ENCODE data around the gene AKR1B1. TPM values are rescaled to one million over a fixed set of nuclear protein-coding genes. Genes with fewer than 3 reads are reported as not detected.
A peak's percentile ranks its signal among the peaks of the same experiment; 100 is the strongest.

Gene AKR1B1
- total and polyA plus RNA-seq, 2 of the 13 experiments (the other 11 are each of a cell fraction or from before 2014, with no cell fraction given): 89.9 to 133 TPM

DNA sequence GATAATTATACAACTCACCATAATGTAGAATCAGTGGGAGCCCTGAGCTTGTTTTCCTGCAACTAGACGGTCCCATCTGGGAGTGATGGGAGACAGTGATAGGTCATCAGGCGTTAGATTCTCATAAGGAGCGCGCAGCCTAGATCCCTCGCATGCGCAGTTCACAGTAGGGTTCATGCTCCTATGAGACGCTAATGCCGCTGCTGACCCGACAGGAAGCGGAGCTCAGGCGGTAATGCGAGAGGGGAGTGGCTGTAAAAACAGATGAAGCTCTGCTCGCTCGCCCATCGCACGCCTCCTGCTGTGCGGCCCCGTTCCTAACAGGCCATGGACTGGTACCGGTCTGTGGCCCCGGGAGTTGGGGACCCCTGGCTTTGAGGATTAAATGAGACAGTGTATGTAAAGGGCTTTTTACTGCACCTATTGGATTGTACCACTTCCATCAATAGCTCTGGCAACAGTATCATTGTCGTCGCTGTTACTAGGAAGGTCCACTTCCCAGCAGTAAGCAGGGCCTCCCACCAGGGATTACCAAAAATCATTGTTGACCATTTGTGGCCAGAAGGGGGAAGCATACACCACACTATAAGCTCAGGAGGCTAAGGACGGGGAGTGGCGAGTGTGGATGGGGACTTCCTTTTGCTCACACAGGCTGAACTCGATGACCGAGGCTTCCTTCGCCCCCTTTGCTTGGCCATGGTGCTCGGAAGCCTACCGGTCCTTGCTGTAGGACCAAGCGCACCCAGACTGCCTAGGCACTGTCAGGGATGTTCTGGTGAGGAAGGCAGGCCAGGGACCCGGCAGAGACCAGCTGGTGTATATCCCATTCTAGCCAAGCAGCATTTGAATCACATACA, 26.4 kb downstream of the AKR1B1 start (continued):
- TF ChIP-seq IKZF5 (CRISPR knock-in tag; IDR thresholded peaks at IDR 0.05): peak; percentile 36; the same call in 1 of the 2 replicates
- TF ChIP-seq MED1 (CRISPR knock-in tag; IDR thresholded peaks at IDR 0.05): peak; percentile 42
- TF ChIP-seq RNF2 (conservative IDR thresholded peaks at IDR 0.05; ENCODE audit: low read depth): 0 out of 2 replicates have a peak, but pooled peaks have one; percentile 36
- no peak for TF ChIP-seq GABPA (IDR thresholded peaks at IDR 0.05; ENCODE audit: low read depth, low read length)
- TF ChIP-seq GABPA (CRISPR knock-in tag; IDR thresholded peaks at IDR 0.05; ENCODE audit: low read depth): peak; percentile 67
- peak; percentile 59; the same call in 1 of the 2 replicates for TF ChIP-seq IRF2 (CRISPR knock-in tag; IDR thresholded peaks at IDR 0.05)
- no peak for TF ChIP-seq KLF15 (CRISPR knock-in tag; IDR thresholded peaks at IDR 0.05; ENCODE audit: borderline replicate concordance)
- TF ChIP-seq NFYB (CRISPR knock-in tag; IDR thresholded peaks at IDR 0.05): peak; percentile 34; the same call in 1 of the 2 replicates
- TF ChIP-seq KAT8 (CRISPR knock-in tag; IDR thresholded peaks at IDR 0.05): peak; percentile 71
- peak; percentile 53; the same call in 1 of the 2 replicates for TF ChIP-seq FOXK1 (CRISPR knock-in tag; IDR thresholded peaks at IDR 0.05; ENCODE audit: borderline replicate concordance, low read depth)
- TF ChIP-seq SOX6 (IDR thresholded peaks at IDR 0.05): no peak
- TF ChIP-seq SOX6 (CRISPR knock-in tag; IDR thresholded peaks at IDR 0.05): peak; percentile 58
- TF ChIP-seq KLF16 (CRISPR knock-in tag; IDR thresholded peaks at IDR 0.05): 0 out of 4 replicates have a peak, but pooled peaks of 1 of the 2 experiments have one; percentile 11
- TF ChIP-seq ZNF792 (CRISPR knock-in tag; IDR thresholded peaks at IDR 0.05): peak; percentile 35; the same call in 1 of the 2 replicates
- TF ChIP-seq SP1 (IDR thresholded peaks at IDR 0.05): no peak
- TF ChIP-seq SP1 (CRISPR knock-in tag; IDR thresholded peaks at IDR 0.05): peak; percentile 56; the same call in 1 of the 2 replicates
- TF ChIP-seq, protein P1, sequence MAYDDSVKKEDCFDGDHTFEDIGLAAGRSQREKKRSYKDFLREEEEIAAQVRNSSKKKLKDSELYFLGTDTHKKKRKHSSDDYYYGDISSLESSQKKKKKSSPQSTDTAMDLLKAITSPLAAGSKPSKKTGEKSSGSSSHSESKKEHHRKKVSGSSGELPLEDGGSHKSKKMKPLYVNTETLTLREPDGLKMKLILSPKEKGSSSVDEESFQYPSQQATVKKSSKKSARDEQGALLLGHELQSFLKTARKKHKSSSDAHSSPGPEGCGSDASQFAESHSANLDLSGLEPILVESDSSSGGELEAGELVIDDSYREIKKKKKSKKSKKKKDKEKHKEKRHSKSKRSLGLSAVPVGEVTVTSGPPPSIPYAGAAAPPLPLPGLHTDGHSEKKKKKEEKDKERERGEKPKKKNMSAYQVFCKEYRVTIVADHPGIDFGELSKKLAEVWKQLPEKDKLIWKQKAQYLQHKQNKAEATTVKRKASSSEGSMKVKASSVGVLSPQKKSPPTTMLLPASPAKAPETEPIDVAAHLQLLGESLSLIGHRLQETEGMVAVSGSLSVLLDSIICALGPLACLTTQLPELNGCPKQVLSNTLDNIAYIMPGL (CRISPR knock-in tag; IDR thresholded peaks at IDR 0.05; ENCODE audit: borderline replicate concordance in 1 of 2, low read depth in 1 of 2): peak; percentile 69 to 90; a peak in 3 of 4 replicates
- TF ChIP-seq ZNF253 (CRISPR knock-in tag; IDR thresholded peaks at IDR 0.05; ENCODE audit: borderline replicate concordance): no peak
- 0 out of 2 replicates have a peak, but pooled peaks have one; percentile 20 for TF ChIP-seq SALL2 (CRISPR knock-in tag; IDR thresholded peaks at IDR 0.05)
- TF ChIP-seq UBTF (CRISPR knock-in tag; IDR thresholded peaks at IDR 0.05): peak; percentile 61
- TF ChIP-seq ZNF672 (CRISPR knock-in tag; IDR thresholded peaks at IDR 0.05): no peak
- TF ChIP-seq SMAD1 (CRISPR knock-in tag; IDR thresholded peaks at IDR 0.05; ENCODE audit: borderline replicate concordance, low read depth): no peak; the same call in 1 of the 2 replicates
- TF ChIP-seq ZMYM4 (CRISPR knock-in tag; IDR thresholded peaks at IDR 0.05): peak; percentile 72
- no peak for TF ChIP-seq SRSF1 (optimal IDR thresholded peaks at IDR 0.05; ENCODE audit: low read depth, low read length)

All from HepG2 (cell line).